GM19397 (cell line): ENCODE data around the gene PKIG.
"Not testable (repeated sequence)": the region's sequence is repeated elsewhere in the genome, so short reads cannot be mapped to it uniquely, and the experiment has no call there.

Experiments
- ATAC-seq: cut with Tn5 transposase; IDR thresholded peaks from one replicate; pipeline ENCODE4 v1.9.1; 2021; ENCODE audit warnings: mild to moderate bottlenecking, moderate library complexity; ENCODE audit not compliant: unreplicated experiment

The PKIG gene

GRCh38 chr20:44654210-44654609 is 71.8 kb downstream of the PKIG start:
- ATAC-seq: not testable (repeated sequence)

GRCh38 chr20:44656448-44656847 is 74.1 kb downstream of the PKIG start:
- ATAC-seq: no peak

GRCh38 chr20:44657875-44658274 is 75.5 kb downstream of the PKIG start:
- no peak for ATAC-seq

GRCh38 chr20:44658810-44659209 is 76.4 kb downstream of the PKIG start:
- no peak for ATAC-seq

GRCh38 chr20:44659931-44660330 is 77.6 kb downstream of the PKIG start:
- no peak for ATAC-seq

GRCh38 chr20:44660581-44660980 is 78.2 kb downstream of the PKIG start:
- ATAC-seq: no peak

GRCh38 chr20:44662261-44662660 is 79.9 kb downstream of the PKIG start:
- ATAC-seq: no peak

- ATAC-seq: no peak
Observed at GRCh38 chr20:44664131-44664530, 81.8 kb downstream of the PKIG start.

- no peak for ATAC-seq
Observed at GRCh38 chr20:44666066-44666465, 83.7 kb downstream of the PKIG start.
